Dedifferentiated amniotic fluid mesenchymal stem cell (primary cell): ENCODE results near the gene SH2B2.
"Not testable (repeated sequence)": the region's sequence is repeated elsewhere in the genome, so short reads cannot be mapped to it uniquely, and the experiment has no call there.

ENCODE experiments used
- DNase-seq: peaks from one replicate; pipeline ENCODE4 v3.0.0-alpha.2; 2016; ENCODE audit errors: extremely low spot score

The SH2B2 gene

DNA sequence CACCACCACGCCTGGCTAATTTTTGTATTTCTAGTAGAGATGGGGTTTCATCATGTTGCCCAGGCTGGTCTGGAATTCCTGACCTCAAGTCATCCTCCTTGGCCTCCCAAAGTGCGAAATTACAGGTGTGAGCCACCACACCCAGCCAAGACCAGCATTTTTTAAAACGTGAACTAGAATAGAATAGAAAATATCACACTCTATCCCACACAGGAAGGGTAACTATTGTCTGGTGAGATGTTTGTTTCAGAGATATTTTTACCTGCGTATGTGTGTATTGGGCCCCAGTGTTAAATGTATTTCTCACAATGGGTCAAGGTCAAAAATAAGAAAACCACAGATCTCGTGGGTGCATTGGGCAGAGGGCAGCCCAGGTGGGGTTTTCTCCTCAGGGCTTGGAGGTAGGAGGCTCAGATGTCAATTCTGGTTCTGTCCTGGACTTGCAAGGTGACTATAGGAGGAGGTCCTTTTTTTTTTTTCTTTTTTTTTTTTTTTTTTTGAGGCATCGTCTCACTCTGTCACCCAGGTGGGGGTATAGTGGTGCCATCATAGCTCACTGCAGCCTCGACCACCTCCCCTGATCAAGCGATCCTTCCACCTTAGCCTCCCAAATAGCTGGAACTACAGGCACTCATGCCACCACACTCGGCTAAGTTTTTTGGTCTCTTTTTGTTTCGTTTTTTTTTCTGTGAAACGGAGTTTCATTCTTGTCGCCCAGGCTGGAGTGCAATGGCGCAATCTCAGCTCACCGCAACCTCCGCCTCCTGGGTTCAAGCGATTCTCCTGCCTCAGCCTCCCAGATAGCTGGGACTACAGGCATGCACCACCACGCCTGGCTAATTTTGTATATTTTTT is 19.0 kb downstream of the SH2B2 start:
- DNase-seq: no peak

DNA sequence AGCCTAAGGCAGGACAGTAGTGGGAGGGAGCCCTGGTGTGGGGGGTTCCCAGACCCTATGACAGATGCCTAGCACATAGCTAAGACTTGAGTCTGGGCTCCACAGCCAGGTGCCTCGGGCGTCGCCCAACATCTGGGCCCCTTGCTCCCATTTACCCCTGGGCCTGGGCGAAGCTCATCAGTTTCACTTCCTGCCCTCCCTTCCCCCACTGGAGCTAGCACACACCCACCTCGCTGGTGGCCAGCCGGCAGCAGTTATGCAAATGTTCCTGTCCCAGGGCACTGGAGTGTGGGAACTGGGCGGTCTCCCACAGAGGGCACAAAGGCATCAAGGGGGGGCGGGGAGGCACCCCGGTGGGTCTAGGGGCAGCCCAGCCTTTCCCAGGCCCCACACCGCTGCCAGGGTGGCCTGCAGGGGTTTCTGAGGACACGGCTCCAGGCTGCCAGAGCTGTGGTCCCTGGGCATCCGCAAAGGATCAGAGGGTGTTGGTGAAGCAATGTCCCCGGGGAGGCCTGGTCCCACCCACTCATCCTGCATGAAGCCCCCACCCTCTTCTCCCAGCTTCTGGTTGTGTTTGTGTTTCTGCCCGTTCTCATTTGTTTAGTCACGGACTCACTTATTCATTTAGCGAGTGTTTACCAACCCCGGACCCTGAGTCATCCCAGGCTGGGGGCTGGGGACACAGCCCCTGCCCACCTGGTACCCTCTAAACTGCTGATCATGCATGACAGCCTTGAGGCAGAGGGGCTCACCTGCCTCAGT is 20.4 kb downstream of the SH2B2 start:
- DNase-seq: no peak

DNA sequence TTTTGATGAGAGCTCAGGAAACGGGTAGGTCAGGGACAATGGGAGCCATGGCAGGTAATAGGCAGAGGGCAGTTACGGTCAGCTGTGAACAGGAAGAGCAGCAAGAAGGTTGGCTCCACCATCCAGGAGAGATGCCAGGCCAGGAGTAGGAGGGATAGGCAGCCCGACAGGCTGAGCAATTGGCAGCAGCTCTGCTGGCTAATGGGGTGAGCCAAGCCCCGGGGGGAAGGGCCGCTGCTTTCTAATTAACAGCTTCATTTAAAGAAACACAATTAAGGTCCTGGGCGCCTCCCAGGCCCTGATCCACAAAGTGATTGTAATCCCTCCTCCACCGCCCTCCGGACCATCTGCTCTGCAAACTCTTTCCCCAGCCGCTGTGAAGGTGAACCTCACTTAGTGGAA is 23.7 kb downstream of the SH2B2 start:
- DNase-seq: no peak

DNA sequence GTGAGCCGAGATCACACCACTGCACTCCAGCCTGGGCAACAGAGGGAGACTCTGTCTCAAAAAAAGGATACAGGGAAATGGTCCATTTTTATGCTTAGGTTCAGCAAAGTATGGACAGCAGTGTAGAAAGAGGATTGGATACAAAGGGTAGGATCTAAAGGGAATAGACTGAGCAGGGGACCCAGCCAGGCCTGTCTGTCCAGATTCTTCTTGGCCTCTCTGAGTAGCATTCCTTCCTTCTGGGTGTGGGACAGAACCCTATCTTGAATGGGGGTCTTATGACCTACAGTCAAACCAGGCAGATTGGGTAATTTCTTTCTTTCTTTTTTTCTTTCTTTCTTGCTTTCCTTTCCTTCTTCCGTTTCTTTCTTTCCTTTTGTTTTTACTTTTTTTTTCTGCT is 25.6 kb downstream of the SH2B2 start:
- DNase-seq: no peak

DNA sequence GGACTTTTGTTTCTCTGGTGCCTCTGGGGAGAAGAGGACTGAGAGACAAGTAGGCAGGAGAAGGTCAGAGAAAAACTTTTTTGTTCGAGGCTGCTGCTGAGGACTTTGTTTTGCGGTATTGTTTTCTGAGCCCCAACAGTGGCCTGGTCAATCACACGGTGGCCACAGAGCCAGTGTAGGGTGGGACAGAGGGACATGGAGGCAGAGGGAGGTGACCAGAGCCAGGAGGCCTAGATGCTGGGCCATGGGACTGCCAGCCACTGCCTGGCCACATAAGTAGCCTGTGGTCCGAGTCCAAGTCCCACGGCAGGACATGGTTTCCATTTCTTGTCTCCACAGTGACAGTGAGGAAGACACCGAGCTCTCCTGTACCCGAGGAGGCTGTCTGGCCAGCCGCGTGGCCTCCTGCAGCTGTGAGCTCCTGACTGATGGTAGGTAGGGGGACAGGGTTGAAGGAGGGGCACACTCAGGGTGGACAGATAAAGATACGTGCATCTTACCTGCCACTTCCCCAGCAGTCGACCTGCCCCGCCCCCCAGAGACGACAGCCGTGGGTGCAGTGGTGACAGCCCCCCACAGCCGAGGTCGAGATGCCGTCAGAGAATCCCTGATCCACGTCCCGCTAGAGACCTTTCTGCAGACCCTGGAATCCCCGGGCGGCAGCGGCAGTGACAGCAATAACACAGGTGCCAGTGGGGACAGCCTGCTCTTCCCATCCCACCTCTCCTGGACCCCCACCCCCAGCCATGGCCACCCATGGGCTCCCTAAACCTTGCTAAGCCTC is 27.5 kb downstream of the SH2B2 start:
- DNase-seq: no peak

DNA sequence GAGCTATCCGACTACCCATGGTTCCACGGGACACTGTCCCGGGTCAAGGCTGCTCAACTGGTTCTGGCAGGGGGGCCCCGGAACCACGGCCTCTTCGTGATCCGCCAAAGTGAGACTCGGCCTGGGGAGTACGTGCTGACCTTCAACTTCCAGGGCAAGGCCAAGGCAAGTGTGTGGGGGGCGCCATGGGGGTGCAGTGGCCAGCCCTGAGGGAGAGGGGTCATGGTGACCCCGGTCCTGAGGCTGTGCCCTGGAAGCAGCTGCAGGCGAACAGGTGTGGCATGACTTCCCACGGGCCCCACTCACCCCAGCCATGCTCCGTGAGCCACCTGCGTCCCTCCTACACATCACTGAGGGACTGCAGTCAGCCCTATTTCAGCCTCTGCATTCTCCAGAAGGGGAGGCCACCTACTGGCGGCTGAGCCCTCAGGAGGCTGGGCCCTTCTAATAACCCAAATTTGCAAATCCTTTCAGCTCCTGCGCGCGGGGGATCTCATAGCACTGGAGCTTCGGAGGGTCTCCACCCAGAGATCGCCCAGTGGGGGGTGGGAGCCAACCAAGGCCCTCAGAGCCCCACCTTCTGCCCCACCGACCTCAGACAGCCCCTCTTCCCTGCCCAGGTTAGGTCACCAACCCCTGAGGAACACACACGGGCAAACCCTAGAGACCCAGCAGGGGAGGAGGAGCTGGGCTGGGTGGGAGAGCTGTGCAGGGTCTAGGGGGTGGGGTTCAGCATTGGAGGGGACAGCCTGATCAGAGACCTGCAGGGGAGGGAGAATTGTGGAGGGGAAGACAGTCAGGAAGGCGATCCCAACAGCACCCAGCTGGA is 30.8 kb downstream of the SH2B2 start:
- DNase-seq: no peak

DNA sequence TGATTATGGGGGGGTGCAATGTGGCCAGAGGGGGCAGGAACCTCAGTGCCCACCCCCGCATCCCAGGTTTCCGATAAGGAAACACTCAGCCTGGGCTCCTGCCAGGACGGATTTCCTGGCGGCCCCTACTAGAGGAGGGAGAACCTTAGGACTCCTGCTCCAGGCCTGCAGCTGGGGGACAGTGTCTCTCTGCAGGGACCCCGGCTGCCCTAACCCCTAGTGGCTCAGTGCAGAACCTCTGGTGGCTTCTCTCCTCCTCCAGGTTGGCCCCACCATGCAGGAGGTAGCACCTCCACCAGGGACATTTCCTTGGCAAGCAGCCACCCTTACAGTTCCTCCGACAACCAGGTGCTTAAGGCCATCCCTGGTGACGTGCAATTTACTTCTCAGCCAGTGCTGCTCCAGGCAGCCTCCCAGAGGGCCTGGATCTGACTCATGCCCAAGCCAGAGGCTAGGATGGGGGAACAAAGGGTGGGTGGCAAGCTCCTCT is 31.9 kb downstream of the SH2B2 start:
- no peak for DNase-seq

DNA sequence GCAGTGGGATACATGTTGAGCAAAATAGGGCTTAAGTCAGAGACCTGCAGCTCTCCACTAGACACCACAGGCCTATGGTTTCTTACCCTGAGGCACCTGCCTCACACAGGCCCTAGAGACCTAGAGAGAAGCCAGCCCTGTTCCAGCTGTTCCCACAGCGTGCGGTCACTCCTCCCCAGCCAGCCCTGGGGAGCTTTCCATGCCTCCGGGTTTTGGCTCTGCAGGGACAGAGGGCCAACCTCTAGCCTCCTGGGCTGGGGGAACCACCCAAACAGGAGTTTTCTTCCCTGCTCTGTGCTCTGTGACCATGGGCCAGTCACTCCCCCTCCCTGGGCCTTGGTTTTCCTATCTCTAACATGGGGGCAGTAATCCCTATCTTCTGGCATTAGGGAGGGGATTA is 33.0 kb downstream of the SH2B2 start:
- no peak for DNase-seq

DNA sequence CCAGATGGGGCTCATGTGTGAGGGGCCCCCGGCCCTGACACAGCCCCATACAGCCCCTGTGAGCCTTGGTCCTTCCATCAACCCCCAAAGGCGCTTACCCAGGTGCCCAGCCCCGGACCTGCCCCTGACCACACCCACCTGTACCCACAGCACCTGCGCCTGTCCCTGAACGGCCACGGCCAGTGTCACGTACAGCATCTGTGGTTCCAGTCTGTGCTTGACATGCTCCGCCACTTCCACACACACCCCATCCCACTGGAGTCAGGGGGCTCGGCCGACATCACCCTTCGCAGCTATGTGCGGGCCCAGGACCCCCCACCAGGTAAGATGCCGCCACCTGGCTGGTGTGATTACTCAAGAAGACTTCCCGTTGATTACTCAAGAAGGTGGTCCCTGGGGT is 33.5 kb downstream of the SH2B2 start:
- DNase-seq: no peak

DNA sequence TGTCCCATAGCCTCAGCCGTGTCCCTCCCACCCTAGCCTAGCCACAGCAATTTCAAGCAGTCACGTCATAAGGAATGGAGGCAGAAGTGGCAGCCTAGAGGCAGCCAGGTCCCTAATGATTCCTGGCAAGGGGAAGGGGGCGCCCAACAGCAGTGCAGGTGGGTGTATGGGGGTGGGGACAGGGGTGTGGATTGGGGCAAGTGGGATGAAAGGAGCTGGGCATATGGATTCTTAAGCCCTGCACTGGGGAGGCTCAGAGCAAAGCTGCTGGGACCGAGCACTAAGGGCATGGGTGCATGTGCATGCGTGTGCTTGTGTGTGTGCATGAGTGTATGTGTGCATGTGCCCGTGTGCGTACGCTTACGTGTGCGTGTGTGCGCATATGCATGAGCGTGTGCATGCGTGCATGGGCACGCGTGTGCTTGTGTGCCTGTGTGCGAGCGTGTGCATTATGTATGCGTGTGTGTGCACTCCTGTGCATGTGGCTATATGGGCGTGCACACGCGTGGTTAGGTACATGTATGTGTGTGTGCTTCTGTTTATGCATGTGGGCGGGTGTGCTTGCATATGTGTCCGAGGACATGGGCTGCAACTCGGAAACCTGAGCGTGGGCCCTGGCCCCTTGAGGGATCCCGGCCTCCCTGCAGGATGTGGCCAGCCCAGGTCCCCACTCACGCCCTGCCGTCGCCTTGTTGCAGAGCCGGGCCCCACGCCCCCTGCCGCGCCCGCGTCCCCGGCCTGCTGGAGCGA is 34.1 kb downstream of the SH2B2 start:
- peak; percentile 8 for DNase-seq

DNA sequence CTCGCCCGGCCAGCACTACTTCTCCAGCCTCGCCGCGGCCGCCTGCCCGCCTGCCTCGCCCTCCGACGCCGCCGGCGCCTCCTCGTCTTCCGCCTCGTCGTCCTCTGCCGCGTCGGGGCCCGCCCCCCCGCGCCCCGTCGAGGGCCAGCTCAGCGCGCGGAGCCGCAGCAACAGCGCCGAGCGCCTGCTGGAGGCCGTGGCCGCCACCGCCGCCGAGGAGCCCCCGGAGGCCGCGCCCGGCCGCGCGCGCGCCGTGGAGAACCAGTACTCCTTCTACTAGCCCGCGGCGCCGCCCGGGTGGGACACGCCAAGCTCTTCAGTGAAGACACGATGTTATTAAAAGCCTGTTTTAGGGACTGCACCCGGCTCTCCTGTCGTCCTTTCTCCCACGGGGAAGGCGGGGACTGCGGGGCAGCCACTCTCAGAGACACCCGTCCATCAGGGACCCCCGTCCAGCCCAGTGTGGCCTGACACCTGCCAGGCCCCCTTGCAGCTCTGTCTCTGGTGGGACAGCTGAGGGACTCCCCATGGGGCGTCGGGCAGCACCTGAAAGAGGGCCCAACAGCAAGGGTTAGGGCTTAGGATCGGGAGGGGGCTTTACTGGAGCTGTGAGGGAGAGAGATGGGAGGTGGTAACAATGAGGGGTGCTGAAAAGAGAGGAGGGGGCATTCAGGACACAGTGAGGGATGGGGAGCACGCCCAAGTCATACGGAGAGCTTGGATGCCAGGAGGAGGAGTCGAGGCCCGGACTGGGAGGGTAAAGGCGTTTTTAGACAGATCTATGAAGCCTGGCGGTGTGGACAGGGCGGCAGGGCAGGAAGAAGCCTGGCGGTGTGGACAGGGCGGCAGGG is 34.9 kb downstream of the SH2B2 start:
- no peak for DNase-seq

DNA sequence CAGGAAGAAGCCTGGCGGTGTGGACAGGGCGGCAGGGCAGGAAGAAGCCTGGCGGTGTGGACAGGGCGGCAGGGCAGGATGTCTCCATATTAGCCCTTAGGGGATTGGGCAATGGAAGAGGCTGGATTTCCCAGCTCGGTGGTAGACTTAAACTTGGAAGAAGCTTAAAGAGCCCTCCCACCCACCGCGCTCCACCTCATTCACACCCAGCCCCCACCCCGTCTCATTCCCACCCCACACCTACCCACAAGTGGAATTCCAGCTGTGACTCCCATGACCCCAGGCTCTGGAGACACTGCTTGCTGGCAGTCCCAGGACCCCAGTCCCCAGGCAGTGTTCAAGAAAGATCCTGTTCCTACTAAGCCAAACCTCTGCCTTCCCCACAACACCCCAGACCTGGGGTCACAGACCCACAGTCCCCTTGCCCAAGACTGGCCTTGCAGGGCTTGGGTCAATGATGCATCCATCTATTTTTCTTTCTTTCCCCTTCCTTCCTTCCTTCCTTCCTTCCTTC is 35.6 kb downstream of the SH2B2 start:
- no peak for DNase-seq

DNA sequence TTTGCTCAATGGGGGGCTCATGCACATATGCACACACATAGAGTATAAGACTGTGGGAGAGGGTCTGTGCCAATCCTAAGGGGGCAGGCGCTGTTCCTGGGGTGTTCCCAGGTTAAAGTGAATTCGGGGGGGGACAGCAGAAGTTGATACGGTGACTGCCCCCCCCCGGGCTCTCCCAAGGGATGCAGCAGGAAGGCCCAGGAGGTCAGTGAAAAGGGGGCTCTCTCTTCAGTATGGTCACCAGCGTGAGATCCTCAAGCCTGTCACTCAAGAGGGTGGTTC is 37.2 kb downstream of the SH2B2 start:
- no peak for DNase-seq

DNA sequence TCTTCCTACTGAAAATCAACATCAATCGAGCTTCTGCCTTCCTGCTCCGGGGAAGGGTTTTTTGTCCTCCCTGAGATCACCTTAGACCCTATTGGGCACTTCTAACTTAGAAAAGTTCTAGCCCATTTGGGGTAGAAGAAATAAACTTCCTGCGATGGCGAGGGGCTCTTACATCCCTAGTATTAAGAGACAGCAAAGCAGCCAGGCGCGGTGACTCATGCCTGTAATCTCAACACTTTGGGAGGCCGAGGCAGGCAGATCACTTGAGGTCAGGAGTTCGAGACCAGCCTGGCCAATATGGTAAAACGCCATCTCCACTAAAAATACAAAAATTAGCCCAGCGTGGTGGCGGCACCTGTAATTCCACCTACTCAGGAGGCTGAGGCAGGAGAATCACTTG is 38.4 kb downstream of the SH2B2 start:
- not testable (repeated sequence) for DNase-seq

DNA sequence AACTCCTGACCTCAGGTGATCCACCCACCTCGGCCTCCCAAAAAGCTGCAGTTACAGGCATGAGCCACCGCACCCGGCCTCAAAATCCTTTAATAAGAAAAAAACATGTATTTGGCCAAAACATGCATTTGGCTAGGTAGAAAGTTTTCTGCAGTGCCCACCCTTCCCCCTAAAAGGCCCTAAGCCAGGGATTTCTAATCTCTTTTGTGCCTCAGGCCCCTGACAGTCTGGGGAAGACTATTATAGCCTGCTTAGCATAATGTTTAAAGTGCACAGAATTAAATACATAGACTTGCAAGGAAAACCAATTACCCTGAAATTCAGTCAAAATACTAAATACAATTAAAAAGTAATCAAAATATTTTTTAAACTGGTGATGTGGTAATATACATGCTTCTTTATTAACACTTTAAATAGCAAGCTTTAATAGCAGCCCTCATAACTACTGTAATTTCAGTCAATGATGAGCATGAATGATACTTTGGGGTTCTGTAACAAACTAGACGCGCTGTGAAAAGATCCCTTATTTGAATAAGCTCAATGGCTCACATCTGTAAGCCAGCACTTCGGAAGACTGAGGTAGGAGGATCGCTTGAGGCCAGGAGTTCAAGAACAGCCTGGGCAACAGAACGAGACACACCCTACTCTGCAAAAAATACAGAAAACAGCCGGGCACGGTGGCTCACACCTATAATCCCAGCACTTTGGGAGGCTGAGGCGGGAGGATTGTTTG is 39.7 kb downstream of the SH2B2 start:
- DNase-seq: peak; percentile 11

DNA sequence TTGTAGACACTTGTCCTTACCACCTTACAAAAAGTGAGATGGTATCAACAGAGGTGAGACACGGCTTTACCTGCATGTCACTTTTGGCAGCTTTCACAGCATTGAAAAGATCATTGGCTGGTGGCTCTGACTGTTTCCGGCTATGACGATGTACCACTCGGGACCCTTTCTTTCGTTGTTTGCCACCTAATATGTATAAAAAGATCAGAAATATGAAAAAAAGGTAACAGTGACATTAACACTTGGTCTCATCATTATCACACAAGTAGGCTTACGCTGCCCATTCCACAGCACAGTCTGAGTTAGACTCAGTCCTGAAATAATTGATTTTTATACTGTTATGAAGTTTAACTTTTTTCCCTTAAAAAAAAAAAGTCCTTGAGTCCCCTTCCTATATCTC is 40.5 kb downstream of the SH2B2 start:
- DNase-seq: not testable (repeated sequence)

DNA sequence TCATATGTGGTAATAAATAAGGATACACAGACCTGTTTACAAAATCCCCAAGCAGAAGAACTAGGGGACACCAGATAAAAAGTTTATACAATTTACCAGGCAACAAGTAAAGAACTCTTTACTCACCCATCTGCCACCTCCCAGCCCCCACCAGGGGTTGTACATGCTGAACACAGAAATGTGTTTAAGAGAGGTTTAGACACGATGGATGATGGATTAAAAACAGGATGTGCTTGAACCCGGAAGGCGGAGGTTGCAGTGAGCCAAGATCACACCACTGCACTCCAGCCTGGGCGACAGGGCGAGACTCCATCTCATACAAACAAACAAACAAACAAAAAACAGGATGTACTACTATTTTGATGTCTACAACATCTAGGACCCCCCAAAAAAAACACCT is 42.2 kb downstream of the SH2B2 start:
- not testable (repeated sequence) for DNase-seq

DNA sequence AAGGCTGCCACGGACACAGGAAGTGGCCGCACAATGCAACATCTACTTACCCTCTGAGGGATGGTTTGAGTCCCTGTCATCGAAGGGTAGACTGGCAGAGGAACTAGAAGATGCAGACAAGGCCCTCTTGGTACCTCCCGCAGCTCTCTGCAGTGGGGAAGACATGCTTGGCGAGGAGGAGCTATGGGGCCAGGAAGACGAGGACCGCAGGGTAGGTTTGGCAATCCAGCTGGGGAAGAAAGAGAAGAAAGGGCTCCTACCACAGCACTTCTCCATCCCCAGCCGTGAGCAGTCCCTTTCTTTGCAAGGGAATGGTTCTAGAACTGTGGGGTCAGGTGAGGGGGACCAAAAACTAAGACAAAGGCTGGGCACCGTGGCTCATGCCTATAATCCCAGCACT is 42.7 kb downstream of the SH2B2 start:
- DNase-seq: not testable (repeated sequence)
